SK-N-SH treated with all-trans-retinoic acid at 6 μM for 48 hours (cell line): ENCODE data around the gene BTBD19.

Experiments
- ATAC-seq: fragments of 200-7000 bp; cut with Tn5 transposase; 3 replicates; pipeline ENCODE4 v1.9.1; 2020; ENCODE audit warnings: mild to moderate bottlenecking, moderate library complexity
- BACH2 ChIP-seq: fragments of 250-450 bp; sonication (Bioruptor Pico); IDR thresholded peaks from 2 replicates; pipeline ENCODE4 v1.9.0; 2021; ENCODE audit warnings: mild to moderate bottlenecking, borderline replicate concordance
- CREB5 ChIP-seq: fragments of 250-450 bp; sonication (Bioruptor Pico); IDR thresholded peaks from 2 replicates; pipeline ENCODE4 v1.5.1; 2020; ENCODE audit warnings: low read depth, mild to moderate bottlenecking, moderate library complexity
- CSDC2 ChIP-seq: fragments of 250-450 bp; sonication (Bioruptor Pico); IDR thresholded peaks from 2 replicates; pipeline ENCODE4 v1.5.0; 2020; ENCODE audit warnings: mild to moderate bottlenecking, moderate library complexity
- ESRRG ChIP-seq: fragments of 250-450 bp; sonication (Bioruptor Pico); IDR thresholded peaks from 2 replicates; pipeline ENCODE4 v1.6.1; 2021; ENCODE audit warnings: mild to moderate bottlenecking
- GLIS3 ChIP-seq: fragments of 250-450 bp; sonication (Bioruptor Pico); IDR thresholded peaks from 2 replicates; pipeline ENCODE4 v1.5.0; 2020; ENCODE audit warnings: mild to moderate bottlenecking, moderate library complexity
- ISL1 ChIP-seq: fragments of 250-450 bp; sonication (Bioruptor Pico); IDR thresholded peaks from 2 replicates; pipeline ENCODE4 v2.1.2; 2022; ENCODE audit warnings: mild to moderate bottlenecking, moderate library complexity
- OSR1 ChIP-seq: fragments of 250-450 bp; sonication (Bioruptor Pico); IDR thresholded peaks from 2 replicates; pipeline ENCODE4 v1.8.0; 2022; ENCODE audit warnings: moderate library complexity, mild to moderate bottlenecking, inconsistent platforms
- POU6F1 ChIP-seq: fragments of 250-450 bp; sonication (Bioruptor Pico); IDR thresholded peaks from 2 replicates; pipeline ENCODE4 v1.8.0; 2021; ENCODE audit warnings: low read depth, mild to moderate bottlenecking, moderate library complexity, borderline replicate concordance
- PPARA ChIP-seq: fragments of 250-450 bp; sonication (Bioruptor Pico); IDR thresholded peaks from 2 replicates; pipeline ENCODE4 v1.5.0; 2020; ENCODE audit warnings: mild to moderate bottlenecking, borderline replicate concordance
- SNAI2 ChIP-seq: fragments of 250-450 bp; sonication (Bioruptor Pico); IDR thresholded peaks from 2 replicates; pipeline ENCODE4 v1.5.0; 2020; ENCODE audit warnings: mild to moderate bottlenecking, moderate library complexity
- TCF4 ChIP-seq: fragments of 250-450 bp; sonication (Bioruptor Pico); IDR thresholded peaks from 2 replicates; pipeline ENCODE4 v1.8.0; 2021; ENCODE audit warnings: mild to moderate bottlenecking, moderate library complexity, borderline replicate concordance
- TOX ChIP-seq: fragments of 250-450 bp; sonication (Bioruptor Pico); IDR thresholded peaks from 2 replicates; pipeline ENCODE4 v1.8.0; 2021; ENCODE audit warnings: mild to moderate bottlenecking, moderate library complexity, borderline replicate concordance
- TSHZ2 ChIP-seq: fragments of 250-450 bp; sonication (Bioruptor Pico); IDR thresholded peaks from 2 replicates; pipeline ENCODE4 v1.5.0; 2020; ENCODE audit warnings: mild to moderate bottlenecking, moderate library complexity
- ZFP3 ChIP-seq: fragments of 250-450 bp; sonication (Bioruptor Pico); IDR thresholded peaks from 2 replicates; pipeline ENCODE4 v1.5.0; 2020; ENCODE audit warnings: mild to moderate bottlenecking, moderate library complexity

Gene BTBD19

GRCh38 chr1:44777969-44778635 lies 30.2 kb upstream of the BTBD19 start (continued):
- no peak for TF ChIP-seq TSHZ2 (CRISPR knock-in tag)
- no peak for TF ChIP-seq TCF4
- no peak for TF ChIP-seq ZFP3 (CRISPR knock-in tag)
- TF ChIP-seq OSR1 (CRISPR knock-in tag) = no peak
- no peak for TF ChIP-seq CSDC2

GRCh38 chr1:44778705-44779576 lies 29.4 kb upstream of the BTBD19 start:
- no peak for ATAC-seq
- TF ChIP-seq ISL1 (CRISPR knock-in tag) = no peak
- TF ChIP-seq GLIS3 (CRISPR knock-in tag) = no peak
- TF ChIP-seq BACH2 = no peak
- no peak for TF ChIP-seq CREB5
- TF ChIP-seq, all 23 proteins: peak for 0

- no peak for ATAC-seq
- TF ChIP-seq PPARA (CRISPR knock-in tag) (no peak), OSR1 (CRISPR knock-in tag) (no peak)
Measured at GRCh38 chr1:44780583-44781121, 27.7 kb upstream of the BTBD19 start.

GRCh38 chr1:44783697-44784093 lies 24.6 kb upstream of the BTBD19 start:
- no peak for ATAC-seq
- TF ChIP-seq TOX = no peak

GRCh38 chr1:44784094-44785028 lies 24.0 kb upstream of the BTBD19 start:
- ATAC-seq = 0 out of 3 replicates have a peak, but pooled peaks have one; percentile 2
- TF ChIP-seq ZFP3 (CRISPR knock-in tag) (no peak), SNAI2 (CRISPR knock-in tag) (no peak), CREB5 (no peak), TOX (no peak), CSDC2 (no peak), GLIS3 (CRISPR knock-in tag) (no peak), TCF4 (no peak), ESRRG (CRISPR knock-in tag) (no peak), PPARA (CRISPR knock-in tag) (no peak), POU6F1 (CRISPR knock-in tag) (no peak), ISL1 (CRISPR knock-in tag) (no peak)
